H9 (cell line): ENCODE results near the gene MYOF. TPM values are rescaled to one million over a fixed set of nuclear protein-coding genes. Genes with fewer than 3 reads are reported as not detected.

Source experiments
- DNase-seq: peaks from one replicate; pipeline ENCODE4 v3.0.0-alpha.2; 2017
- H2AFZ ChIP-seq: one replicate; pipeline ENCODE4 v1.6.1; 2013; ENCODE audit warnings: mild to moderate bottlenecking, low read length, control low read depth, moderate library complexity
- H2AK5ac ChIP-seq: 2 replicates; pipeline ENCODE4 v1.6.1; 2013; ENCODE audit warnings: low read length, control low read depth, mixed read lengths; ENCODE audit not compliant: insufficient read length
- H2BK120ac ChIP-seq: one replicate; pipeline ENCODE4 v1.6.1; 2013; ENCODE audit warnings: low read depth, mild to moderate bottlenecking, low read length, control low read depth, inconsistent platforms; ENCODE audit not compliant: poor library complexity, severe bottlenecking
- H2BK12ac ChIP-seq: 2 replicates; pipeline ENCODE4 v1.6.1; 2013; ENCODE audit warnings: low read length, control low read depth, mixed read lengths, low read depth; ENCODE audit not compliant: insufficient read length
- H2BK15ac ChIP-seq: 2 replicates; pipeline ENCODE4 v1.6.1; 2013; ENCODE audit warnings: low read depth, low read length, control low read depth
- H2BK20ac ChIP-seq: one replicate; pipeline ENCODE4 v1.6.1; 2013; ENCODE audit warnings: low read depth, mild to moderate bottlenecking, low read length, control low read depth, inconsistent platforms; ENCODE audit not compliant: poor library complexity, severe bottlenecking
- H2BK5ac ChIP-seq: 2 replicates; pipeline ENCODE4 v1.6.1; 2013; ENCODE audit warnings: low read length, control low read depth, mixed read lengths; ENCODE audit not compliant: insufficient read length
- H3K14ac ChIP-seq: 2 replicates; pipeline ENCODE4 v1.6.1; 2013; ENCODE audit warnings: low read length, control low read depth; ENCODE audit not compliant: insufficient read depth
- H3K18ac ChIP-seq: 2 replicates; pipeline ENCODE4 v1.6.1; 2013; ENCODE audit warnings: low read depth, mild to moderate bottlenecking, mixed read lengths, low read length, control low read depth; ENCODE audit not compliant: insufficient read length
- H3K23ac ChIP-seq: 2 replicates; pipeline ENCODE4 v1.6.1; 2013; ENCODE audit warnings: low read length, control low read depth, mixed read lengths, low read depth; ENCODE audit not compliant: insufficient read length
- H3K23me2 ChIP-seq: 2 replicates; pipeline ENCODE4 v1.6.1; 2013; ENCODE audit warnings: low read depth, mild to moderate bottlenecking, mixed read lengths, low read length, control low read depth; ENCODE audit not compliant: insufficient read length, poor library complexity, severe bottlenecking
- H3K27ac ChIP-seq: 2 replicates; pipeline ENCODE4 v1.5.1; 2013; ENCODE audit warnings: low read length, control low read depth, mixed read lengths, low read depth; ENCODE audit not compliant: insufficient read length
- H3K27me3 ChIP-seq: 2 replicates; pipeline ENCODE4 v1.6.1; 2013; ENCODE audit warnings: low read length, control low read depth, inconsistent platforms; ENCODE audit not compliant: insufficient read depth
- H3K4ac ChIP-seq: 2 replicates; pipeline ENCODE4 v1.6.1; 2013; ENCODE audit warnings: low read depth, mild to moderate bottlenecking, control low read depth, inconsistent platforms, low read length, moderate library complexity
- H3K4me1 ChIP-seq: 2 replicates; pipeline ENCODE4 v1.6.1; 2013; ENCODE audit warnings: low read length, control low read depth, inconsistent platforms; ENCODE audit not compliant: insufficient read depth
- H3K4me2 ChIP-seq: 2 replicates; pipeline ENCODE4 v1.6.1; 2013; ENCODE audit warnings: low read length, control low read depth, mixed read lengths; ENCODE audit not compliant: insufficient read length, insufficient read depth
- H3K56ac ChIP-seq: 2 replicates; pipeline ENCODE4 v1.6.1; 2013; ENCODE audit warnings: low read depth, mild to moderate bottlenecking, mixed read lengths, low read length, control low read depth; ENCODE audit not compliant: insufficient read length
- H3K79me1 ChIP-seq: 2 replicates; pipeline ENCODE4 v1.6.1; 2013; ENCODE audit warnings: low read depth, mild to moderate bottlenecking, moderate library complexity, low read length, control low read depth, inconsistent platforms; ENCODE audit not compliant: insufficient read depth, poor library complexity, severe bottlenecking
- H3K79me2 ChIP-seq: 2 replicates; pipeline ENCODE4 v1.6.1; 2013; ENCODE audit warnings: low read length, control low read depth, inconsistent platforms; ENCODE audit not compliant: insufficient read depth
- H3K9ac ChIP-seq: 2 replicates; pipeline ENCODE4 v1.6.1; 2013; ENCODE audit warnings: low read length, control low read depth, mixed read lengths; ENCODE audit not compliant: insufficient read length; ENCODE audit errors: extremely low read depth
- H3K9me3 ChIP-seq: one replicate; pipeline ENCODE4 v1.6.1; 2013; ENCODE audit warnings: low read depth, low read length, inconsistent platforms; ENCODE audit not compliant: control insufficient read depth
- H3T11ph ChIP-seq: one replicate; pipeline ENCODE4 v1.6.1; 2013; ENCODE audit warnings: mild to moderate bottlenecking, low read length, control low read depth, inconsistent platforms
- H4K20me1 ChIP-seq: one replicate; pipeline ENCODE4 v1.6.1; 2013; ENCODE audit not compliant: control insufficient read depth, insufficient read length, insufficient read depth
- H4K5ac ChIP-seq: 2 replicates; pipeline ENCODE4 v1.6.1; 2013; ENCODE audit warnings: low read depth, mild to moderate bottlenecking, mixed read lengths, low read length, control low read depth; ENCODE audit not compliant: insufficient read length
- H4K8ac ChIP-seq: replicated peaks from 2 replicates; pipeline ENCODE4 v1.6.1; 2013; ENCODE audit warnings: low read length, control low read depth, mixed read lengths, low read depth; ENCODE audit not compliant: insufficient read length
- H4K91ac ChIP-seq: 2 replicates; pipeline ENCODE4 v1.6.1; 2013; ENCODE audit warnings: low read depth, mild to moderate bottlenecking, moderate library complexity, mixed read lengths, low read length, control low read depth; ENCODE audit not compliant: insufficient read length
- H3K27ac Mint-ChIP-seq, 3 experiments: 2 replicates in 2 of 3; 3 replicates in 1 of 3; pipeline ENCODE4 v1.8.0; 2020 to 2021; ENCODE audit warnings: mixed read lengths in 3 of 3, mild to moderate bottlenecking in 1 of 3, moderate library complexity in 1 of 3
- H3K27me3 Mint-ChIP-seq: 2 replicates; pipeline ENCODE4 v1.8.0; 2021; ENCODE audit warnings: low read depth, mild to moderate bottlenecking, moderate library complexity, mixed read lengths
- H3K36me3 Mint-ChIP-seq, 3 experiments: 2 replicates in 2 of 3; 3 replicates in 1 of 3; pipeline ENCODE4 v1.8.0; 2020 to 2021; ENCODE audit warnings: low read depth in 3 of 3, mixed read lengths in 3 of 3; ENCODE audit not compliant: insufficient read depth in 1 of 3
- H3K4me1 Mint-ChIP-seq, 2 experiments: 2 replicates each; pipeline ENCODE4 v1.8.0; 2020; ENCODE audit warnings: mixed read lengths in 2 of 2
- H3K4me3 Mint-ChIP-seq, 2 experiments: 2 replicates in 1 of 2; 3 replicates in 1 of 2; pipeline ENCODE4 v1.8.0; 2020 to 2021; ENCODE audit warnings: mild to moderate bottlenecking in 2 of 2, mixed read lengths in 2 of 2, moderate library complexity in 1 of 2
- H3K9me3 Mint-ChIP-seq, 2 experiments: 2 replicates in 1 of 2; 3 replicates in 1 of 2; pipeline ENCODE4 v1.8.0; 2020; ENCODE audit warnings: mild to moderate bottlenecking in 2 of 2, mixed read lengths in 2 of 2, moderate library complexity in 1 of 2
- WGBS: extraction: QIAGEN DNeasy Blood & Tissue Kit; methylation state at CpG from one replicate; pipeline ENCODE4 v1.1.7; 2013; ENCODE audit warnings: missing lambda C conversion rate, low lambda C conversion rate, mixed read lengths; ENCODE audit not compliant: insufficient read length; ENCODE audit errors: extremely low coverage; 5-methylcytosine and 5-hydroxymethylcytosine counted together
- total RNA-seq: library from RNA; stranded (reverse); gene quantifications from 2 replicates; pipeline ENCODE4 v1.2.1, GENCODE V29; 2021
- TF ChIP-seq, protein P1 (sequence below): fragments of 200-600 bp; sonication (generic); conservative IDR thresholded peaks from 3 replicates; pipeline ENCODE4 v1.8.0; 2021; ENCODE audit warnings: antibody characterized with exemption, mild to moderate bottlenecking

The MYOF gene
- total RNA-seq, 1 experiment from 2014 or later = 2.8 TPM

DNA sequence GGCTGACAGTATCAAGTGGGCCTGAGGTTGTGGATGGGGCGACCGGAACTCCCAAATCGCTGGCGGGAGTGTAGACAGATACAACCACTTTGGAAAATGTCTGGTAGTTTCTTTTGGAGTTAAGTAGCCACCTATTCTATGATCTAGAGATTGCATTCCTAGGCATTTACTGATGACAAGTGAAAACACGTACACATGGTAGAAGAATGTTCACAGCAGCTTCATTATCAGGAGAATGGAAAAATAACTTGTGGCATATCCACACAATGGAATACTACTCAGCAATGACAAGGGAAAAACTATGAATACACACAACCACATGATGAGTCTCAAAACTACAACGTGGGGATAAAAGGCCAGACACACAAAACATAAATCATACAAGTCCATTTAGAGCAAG lies 146.0 kb downstream of the MYOF start:
- DNase-seq = no peak
- Histone ChIP-seq H3K4me2 (no peak overlapping the region), H2AFZ (no peak overlapping the region), H3K79me2 (no peaks in the 10 kb centered on the region), H3K23me2 (no peaks in the 10 kb centered on the region), H2BK15ac (no peak overlapping the region), H4K5ac (no peak overlapping the region), H2BK5ac (no peak overlapping the region), H4K8ac (no peak overlapping the region), H2BK12ac (no peak overlapping the region), H3K9me3 (no peaks in the 10 kb centered on the region), H3K14ac (no peak overlapping the region), H3K23ac (no peak overlapping the region), H4K91ac (no peak overlapping the region), H3T11ph (no peak overlapping the region), H3K79me1 (no peaks in the 10 kb centered on the region), H3K4ac (no peak overlapping the region), H2BK120ac (no peak overlapping the region), H3K56ac (no peak overlapping the region), H2AK5ac (no peak overlapping the region), H4K20me1 (no peaks in the 10 kb centered on the region), H2BK20ac (no peak overlapping the region), H3K27ac (no peak overlapping the region), H3K9ac (no peak overlapping the region), H3K18ac (no peak overlapping the region), H3K27me3 (no peaks in the 10 kb centered on the region), H3K4me1 (no peaks in the 10 kb centered on the region)
- H3K9me3 Mint-ChIP-seq = no peaks in the 10 kb centered on the region
- TF ChIP-seq, protein P1, sequence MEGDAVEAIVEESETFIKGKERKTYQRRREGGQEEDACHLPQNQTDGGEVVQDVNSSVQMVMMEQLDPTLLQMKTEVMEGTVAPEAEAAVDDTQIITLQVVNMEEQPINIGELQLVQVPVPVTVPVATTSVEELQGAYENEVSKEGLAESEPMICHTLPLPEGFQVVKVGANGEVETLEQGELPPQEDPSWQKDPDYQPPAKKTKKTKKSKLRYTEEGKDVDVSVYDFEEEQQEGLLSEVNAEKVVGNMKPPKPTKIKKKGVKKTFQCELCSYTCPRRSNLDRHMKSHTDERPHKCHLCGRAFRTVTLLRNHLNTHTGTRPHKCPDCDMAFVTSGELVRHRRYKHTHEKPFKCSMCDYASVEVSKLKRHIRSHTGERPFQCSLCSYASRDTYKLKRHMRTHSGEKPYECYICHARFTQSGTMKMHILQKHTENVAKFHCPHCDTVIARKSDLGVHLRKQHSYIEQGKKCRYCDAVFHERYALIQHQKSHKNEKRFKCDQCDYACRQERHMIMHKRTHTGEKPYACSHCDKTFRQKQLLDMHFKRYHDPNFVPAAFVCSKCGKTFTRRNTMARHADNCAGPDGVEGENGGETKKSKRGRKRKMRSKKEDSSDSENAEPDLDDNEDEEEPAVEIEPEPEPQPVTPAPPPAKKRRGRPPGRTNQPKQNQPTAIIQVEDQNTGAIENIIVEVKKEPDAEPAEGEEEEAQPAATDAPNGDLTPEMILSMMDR = no peak
- H3K4me3 Mint-ChIP-seq = no peak overlapping the region
- no peaks in the 10 kb centered on the region for H3K36me3 Mint-ChIP-seq
- H3K27me3 Mint-ChIP-seq = no peaks in the 10 kb centered on the region
- no CpG with 5 or more reads among the region's 6 CpGs for WGBS
- H3K4me1 Mint-ChIP-seq = peaks cover 16 to 20% of the 10 kb centered on the region in 2 experiments
- no peak overlapping the region for H3K27ac Mint-ChIP-seq
